Right lobe of liver (tissue), 6 donors: ENCODE data around the gene CRACR2B. TPM values are rescaled to one million over a fixed set of nuclear protein-coding genes. Genes with fewer than 3 reads are reported as not detected.

Source experiments
- ATAC-seq, 4 donors: fragments of 200-7000 bp; cut with Tn5 transposase; one replicate each; pipeline ENCODE4 v1.9.1; 2020; ENCODE audit warnings: mild to moderate bottlenecking in 4 of 4, moderate library complexity in 4 of 4
- DNase-seq, 3 donors: peaks; one replicate each; pipeline ENCODE4 v3.0.0-alpha.2; 2020
- H3K27ac ChIP-seq, 3 donors: fragments of 200-600 bp; one replicate each; pipeline ENCODE4 v1.8.0; 2022
- H3K27me3 ChIP-seq, 2 donors: fragments of 200-600 bp; one replicate each; pipeline ENCODE4 v1.8.0; 2022
- H3K36me3 ChIP-seq, 4 donors: fragments of 200-600 bp; sonication (generic) in 1 of 4; one replicate each; pipeline versions ENCODE4 v1.5.1 to v1.8.0; 2017 to 2022; ENCODE audit warnings: control low read depth in 1 of 4
- H3K4me1 ChIP-seq, 4 donors: fragments of 200-600 bp; sonication (generic) in 1 of 4; one replicate each; pipeline versions ENCODE4 v1.5.1 to v1.8.0; 2017 to 2022; ENCODE audit warnings: control low read depth in 1 of 4
- H3K4me3 ChIP-seq, 3 donors: fragments of 200-600 bp; one replicate each; pipeline ENCODE4 v1.8.0; 2022
- H3K9me3 ChIP-seq, 4 donors: fragments of 200-600 bp; sonication (generic) in 1 of 4; one replicate each; pipeline versions ENCODE4 v1.5.1 to v1.8.0; 2017 to 2022; ENCODE audit warnings: control low read depth in 1 of 4
- POLR2A ChIP-seq: fragments of 450-650 bp; IDR thresholded peaks from one replicate; pipeline ENCODE4 v1.6.1; 2017; ENCODE audit warnings: antibody characterized with exemption, mild to moderate bottlenecking
- WGBS: methylation state at CpG from one replicate; pipeline ENCODE4 v1.1.6; 2018; ENCODE audit warnings: low coverage, low lambda C conversion rate; ENCODE audit not compliant: insufficient coverage; ENCODE audit errors: missing lambda C conversion rate; 5-methylcytosine and 5-hydroxymethylcytosine counted together
- intact Hi-C, 2 donors: fragments of 100-400 bp; cut with DNase I; formaldehyde crosslinking; loops; one replicate each; pipeline versions ENCODE4 v1.11.2 to v1.14.1; 2022
- total RNA-seq, 6 experiments: library from RNA; depleted of rRNA in 2 of 6; stranded (reverse); fragments of >200 nt in 2 of 6; fragmentation: NEBNext Ultra II Directional in 3 of 6; extraction: Animal tissue kit (Norgen Biotek cat#: 25700) in 3 of 6; gene quantifications; one replicate each; pipeline versions ENCODE4 v1.1.0 to v1.2.4, GENCODE V29; 2016 to 2023
- TF ChIP-seq, protein P1 (sequence below), 4 donors: fragments of 200-600 bp in 3 of 4; fragments of 450-650 bp in 1 of 4; IDR thresholded peaks; one replicate each; pipeline versions ENCODE4 v1.5.1 to v1.8.0; 2016 to 2022; ENCODE audit warnings: antibody characterized with exemption in 4 of 4, mild to moderate bottlenecking in 2 of 4
- donor health status: DM: no; HTN: yes; CAD: no.
- donor health status: DM: no; HTN: no; CAD: no.
- donor health status: DM: no; HTN: no; CAD: no.
- donor health status: DM: no; HTN: yes; CAD: no.
- donor health status: DM: no; HTN: yes; CAD: no.

Gene CRACR2B
- total RNA-seq, 6 experiments from 2014 or later, result 2.2 to 4.0 (median 3.1) TPM

GRCh38 chr11:796565-797295, 31.0 kb upstream of the CRACR2B start:
- DNase-seq (peak in 2 of 3 donors; percentile 90 to 91), ATAC-seq (peak; percentile 44 to 66 (median 61))
- 16% methylated on average over 5 of the region's 18 CpGs for WGBS
- H3K9me3 ChIP-seq, result no peaks in the 10 kb centered on the region
- intact Hi-C loops, result no loop called here
- H3K4me1 ChIP-seq, result peaks cover 0 to 30% (median 11%) of the 10 kb centered on the region in 4 donors
- TF ChIP-seq, protein P1, sequence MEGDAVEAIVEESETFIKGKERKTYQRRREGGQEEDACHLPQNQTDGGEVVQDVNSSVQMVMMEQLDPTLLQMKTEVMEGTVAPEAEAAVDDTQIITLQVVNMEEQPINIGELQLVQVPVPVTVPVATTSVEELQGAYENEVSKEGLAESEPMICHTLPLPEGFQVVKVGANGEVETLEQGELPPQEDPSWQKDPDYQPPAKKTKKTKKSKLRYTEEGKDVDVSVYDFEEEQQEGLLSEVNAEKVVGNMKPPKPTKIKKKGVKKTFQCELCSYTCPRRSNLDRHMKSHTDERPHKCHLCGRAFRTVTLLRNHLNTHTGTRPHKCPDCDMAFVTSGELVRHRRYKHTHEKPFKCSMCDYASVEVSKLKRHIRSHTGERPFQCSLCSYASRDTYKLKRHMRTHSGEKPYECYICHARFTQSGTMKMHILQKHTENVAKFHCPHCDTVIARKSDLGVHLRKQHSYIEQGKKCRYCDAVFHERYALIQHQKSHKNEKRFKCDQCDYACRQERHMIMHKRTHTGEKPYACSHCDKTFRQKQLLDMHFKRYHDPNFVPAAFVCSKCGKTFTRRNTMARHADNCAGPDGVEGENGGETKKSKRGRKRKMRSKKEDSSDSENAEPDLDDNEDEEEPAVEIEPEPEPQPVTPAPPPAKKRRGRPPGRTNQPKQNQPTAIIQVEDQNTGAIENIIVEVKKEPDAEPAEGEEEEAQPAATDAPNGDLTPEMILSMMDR (IDR thresholded peaks at IDR 0.05), result no peak
- no peak for TF ChIP-seq POLR2A
- H3K4me3 ChIP-seq, result peak overlapping the region; percentile 63 to 73 (median 73)
- H3K27ac ChIP-seq, result peak overlapping the region; percentile 70 to 88 (median 85)
- peaks cover 0 to 5% (median 0%) of the 10 kb centered on the region in 4 donors for H3K36me3 ChIP-seq
- H3K27me3 ChIP-seq, result no peaks in the 10 kb centered on the region

- DNase-seq (peak; percentile 71 to 76 (median 75)), ATAC-seq (peak; percentile 11 to 28 (median 21))
- no peaks in the 10 kb centered on the region for H3K9me3 ChIP-seq
- H3K4me3 ChIP-seq, result peak overlapping the region; percentile 63 to 73 (median 67)
- intact Hi-C loops, result no loop called here
- H3K36me3 ChIP-seq, result peaks cover 0 to 5% (median 0%) of the 10 kb centered on the region in 4 donors
- WGBS, result 0% methylated on average over 23 of the region's 57 CpGs
- H3K27me3 ChIP-seq, result no peaks in the 10 kb centered on the region
- peak overlapping the region; percentile 70 to 88 (median 85) for H3K27ac ChIP-seq
- peaks cover 0 to 30% (median 11%) of the 10 kb centered on the region in 4 donors for H3K4me1 ChIP-seq
- TF ChIP-seq, protein P1 (IDR thresholded peaks at IDR 0.05), result no peak
- TF ChIP-seq POLR2A, result no peak
Observed at GRCh38 chr11:797296-798092, 30.2 kb upstream of the CRACR2B start.

DNA sequence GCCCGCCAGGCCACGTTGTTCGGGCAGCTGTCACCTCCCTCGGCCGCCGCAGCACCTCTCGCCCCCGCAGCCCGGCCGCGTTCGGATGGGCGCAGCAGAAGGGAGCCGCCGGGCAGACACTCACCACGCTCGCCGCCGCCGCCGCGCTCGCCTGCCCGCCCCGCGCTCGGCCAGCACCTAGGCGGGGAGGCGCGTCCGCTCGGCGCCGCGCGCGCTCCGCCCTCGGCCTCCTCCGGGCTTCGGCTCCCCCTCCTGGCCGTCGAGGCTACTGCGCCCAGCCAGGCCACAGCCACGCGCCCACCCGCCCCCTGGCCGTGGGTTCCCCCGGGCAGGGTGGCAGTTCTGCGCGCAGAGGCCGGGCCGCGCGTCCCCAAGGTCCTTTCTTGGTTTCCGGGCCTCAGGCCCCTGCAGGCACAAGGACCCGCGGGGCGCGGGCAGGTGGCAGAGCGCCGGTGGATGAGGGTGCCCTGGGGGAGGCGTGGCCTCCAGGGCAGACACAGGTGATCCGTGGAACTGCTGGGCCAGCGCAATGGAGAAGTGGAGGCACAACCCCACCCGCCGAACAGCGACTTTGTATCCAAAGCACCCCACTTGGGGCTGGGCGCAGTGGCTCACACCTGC, 29.5 kb upstream of the CRACR2B start, which contains the start of gene SLC25A22:
Gene SLC25A22, minus strand, starts transcription at position 189 of the 621 bp plus-strand sequence. CDS start 3,275 bp downstream, outside the sequence.
- H3K36me3 ChIP-seq, result peaks cover 0 to 2% (median 0%) of the 10 kb centered on the region in 4 donors
- peak; percentile 83 to 87 (median 83) for DNase-seq
- H3K9me3 ChIP-seq, result no peaks in the 10 kb centered on the region
- peak; percentile 53 to 69 (median 68) for ATAC-seq
- H3K4me1 ChIP-seq, result peaks cover 0 to 30% (median 11%) of the 10 kb centered on the region in 4 donors
- no peaks in the 10 kb centered on the region for H3K27me3 ChIP-seq
- WGBS, result 5% methylated on average over 14 of the region's 69 CpGs
- TF ChIP-seq, protein P1 (IDR thresholded peaks at IDR 0.05), result peak; percentile 78 to 96 (median 90)
- TF ChIP-seq POLR2A, result no peak
- H3K4me3 ChIP-seq, result peak within 1 kb of the TSS; percentile 63 to 73 (median 67)
- intact Hi-C loops, result no loop called here
- peak within 1 kb of the TSS; percentile 70 to 88 (median 85) for H3K27ac ChIP-seq

DNA sequence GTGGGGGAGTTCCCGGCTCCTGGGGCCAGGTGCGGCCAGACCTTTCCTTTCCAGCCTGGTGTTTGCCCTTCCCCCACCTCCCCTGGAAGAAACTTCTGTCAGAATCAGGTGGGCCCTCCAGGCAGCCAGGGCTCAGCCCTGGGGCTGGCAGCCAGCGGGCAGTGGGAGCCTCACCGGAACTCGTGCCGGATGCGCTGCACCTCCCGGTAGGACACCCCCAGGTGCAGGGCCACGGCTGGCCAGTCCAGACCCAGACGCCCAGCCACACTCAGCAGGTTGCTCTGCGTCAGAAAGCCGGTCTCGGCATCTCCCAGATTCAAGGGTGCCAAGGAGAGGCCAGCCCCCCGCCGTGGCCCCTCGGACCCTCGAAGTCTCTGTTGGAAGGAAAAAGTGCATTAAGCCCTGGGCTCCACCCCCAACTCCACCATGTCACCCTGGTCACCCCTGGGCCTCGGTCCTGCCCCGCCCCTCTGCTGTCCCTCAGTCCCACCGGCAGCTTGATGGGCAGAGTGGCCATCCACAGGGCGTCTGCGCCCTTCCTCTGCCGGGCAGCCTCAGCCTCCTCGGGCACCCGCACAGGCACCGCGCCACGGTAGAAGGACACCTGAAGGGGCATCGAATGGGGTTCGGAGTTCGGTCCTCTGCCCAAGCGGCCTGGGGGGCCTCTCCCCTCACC, 27.9 kb upstream of the CRACR2B start:
- Histone ChIP-seq H3K9me3 (no peaks in the 10 kb centered on the region), H3K4me1 (peaks cover 0 to 35% (median 15%) of the 10 kb centered on the region in 4 donors), H3K27ac (no peak overlapping the region), H3K4me3 (no peak overlapping the region), H3K27me3 (no peaks in the 10 kb centered on the region), H3K36me3 (no peaks in the 10 kb centered on the region)
- DNase-seq (peak in 1 of 3 donors; percentile 55), ATAC-seq (no peak)
- intact Hi-C loops, result no loop called here
- TF ChIP-seq POLR2A, result no peak
- TF ChIP-seq, protein P1 (IDR thresholded peaks at IDR 0.05), result no peak
- no CpG with 5 or more reads among the region's 32 CpGs for WGBS
